SU-DHL-6 (cell line): Measurements from ENCODE around the gene SIGLEC1.

Experiments used
- H2AFZ ChIP-seq: fragments of 200-600 bp; sonication (generic); 2 replicates; pipeline ENCODE4 v1.6.1; 2014; ENCODE audit warnings: low read depth, mild to moderate bottlenecking, moderate library complexity, mixed read lengths, antibody characterized with exemption, low read length; ENCODE audit not compliant: severe bottlenecking
- H3F3A ChIP-seq: fragments of 200-600 bp; shearing (Covaris generic); 2 replicates; pipeline ENCODE4 v1.6.0; 2016; ENCODE audit warnings: antibody characterized with exemption, mild to moderate bottlenecking; ENCODE audit not compliant: insufficient read depth
- H3K27ac ChIP-seq: fragments of 200-600 bp; sonication (generic); 2 replicates; pipeline ENCODE4 v1.5.1; 2016; ENCODE audit warnings: low read depth, mild to moderate bottlenecking, low read length, moderate library complexity, mixed read lengths
- H3K27me3 ChIP-seq: fragments of 200-600 bp; sonication (generic), shearing (Covaris generic); 2 replicates; pipeline ENCODE4 v1.6.0; 2014; ENCODE audit warnings: mild to moderate bottlenecking, low read length
- H3K36me3 ChIP-seq: fragments of 200-600 bp; sonication (generic); 2 replicates; pipeline ENCODE4 v1.6.1; 2014; ENCODE audit warnings: mild to moderate bottlenecking, low read length, mixed read lengths
- H3K4me2 ChIP-seq: fragments of 300-600, 200-600 bp; shearing (Covaris generic), sonication (generic); 2 replicates; pipeline ENCODE4 v1.6.0; 2014; ENCODE audit warnings: low read length, low read depth, mild to moderate bottlenecking; ENCODE audit not compliant: poor library complexity, severe bottlenecking
- H3K4me3 ChIP-seq: fragments of 200-600 bp; sonication (generic); 2 replicates; pipeline ENCODE4 v1.5.1; 2014; ENCODE audit warnings: antibody characterized with exemption, low read length, mild to moderate bottlenecking, mixed read lengths; ENCODE audit not compliant: insufficient read depth, poor library complexity, severe bottlenecking
- H3K79me2 ChIP-seq: fragments of 200-600 bp; sonication (generic); 2 replicates; pipeline ENCODE4 v1.6.1; 2014; ENCODE audit warnings: mild to moderate bottlenecking, low read length, moderate library complexity; ENCODE audit not compliant: insufficient read depth
- H3K9ac ChIP-seq: fragments of 200-600 bp; sonication (generic); 2 replicates; pipeline ENCODE4 v1.7.0; 2014; ENCODE audit warnings: mild to moderate bottlenecking, low read length
- H3K9me2 ChIP-seq: fragments of 200-600 bp; sonication (generic); replicated peaks from 2 replicates; pipeline ENCODE4 v1.6.1; 2014; ENCODE audit warnings: low read length; ENCODE audit not compliant: insufficient read depth
- H3K9me3 ChIP-seq: fragments of 200-600 bp; sonication (generic); 2 replicates; pipeline ENCODE4 v1.6.1; 2014; ENCODE audit warnings: low read length, mixed read lengths; ENCODE audit not compliant: insufficient read depth
- H4K20me1 ChIP-seq: fragments of 200-600 bp; sonication (generic); 2 replicates; pipeline ENCODE4 v1.6.1; 2014; ENCODE audit warnings: low read depth, mild to moderate bottlenecking, antibody characterized with exemption, low read length, moderate library complexity, mixed read lengths
- EZH2phosphoT487 ChIP-seq: fragments of 200-600 bp; sonication (generic), shearing (Covaris generic); conservative IDR thresholded peaks from 2 replicates; pipeline ENCODE4 v1.6.1; 2018; ENCODE audit warnings: mild to moderate bottlenecking, antibody characterized with exemption, low read length, moderate library complexity, mixed read lengths
- TF ChIP-seq, protein P1 (sequence below): fragments of 200-600 bp; sonication (generic); IDR thresholded peaks from one replicate; pipeline ENCODE4 v1.5.1; 2017; ENCODE audit warnings: antibody characterized with exemption, mild to moderate bottlenecking, low read length, moderate library complexity; ENCODE audit not compliant: insufficient read depth, poor library complexity, severe bottlenecking

The SIGLEC1 gene

DNA sequence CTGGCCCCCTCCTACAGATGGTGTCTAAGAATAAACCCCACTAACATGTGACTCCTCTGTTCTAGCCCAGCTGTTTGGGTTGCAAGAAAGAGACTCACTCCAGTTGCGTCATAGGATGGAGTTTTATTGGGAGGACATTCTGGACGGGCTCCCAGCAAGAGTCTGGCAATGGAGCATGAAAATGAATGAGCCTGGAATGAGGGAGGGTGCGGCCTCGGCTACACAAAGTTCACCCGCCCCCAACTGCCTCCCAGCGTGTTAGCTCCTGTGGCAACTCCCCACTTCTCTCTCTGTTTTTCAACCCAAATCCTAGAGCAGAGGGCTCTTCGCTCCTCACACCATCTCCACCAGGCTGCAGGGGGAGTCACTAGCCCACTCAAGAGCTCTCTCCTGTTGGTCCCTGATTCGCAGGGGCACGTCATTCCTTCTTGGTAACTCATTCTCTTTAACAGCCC lies 25.5 kb downstream of the SIGLEC1 start:
- no peaks in the 10 kb centered on the region for H3F3A ChIP-seq
- H4K20me1 ChIP-seq: no peaks in the 10 kb centered on the region
- H3K9me2 ChIP-seq: no peaks in the 10 kb centered on the region
- no peak overlapping the region for H3K4me3 ChIP-seq
- TF ChIP-seq, protein P1, sequence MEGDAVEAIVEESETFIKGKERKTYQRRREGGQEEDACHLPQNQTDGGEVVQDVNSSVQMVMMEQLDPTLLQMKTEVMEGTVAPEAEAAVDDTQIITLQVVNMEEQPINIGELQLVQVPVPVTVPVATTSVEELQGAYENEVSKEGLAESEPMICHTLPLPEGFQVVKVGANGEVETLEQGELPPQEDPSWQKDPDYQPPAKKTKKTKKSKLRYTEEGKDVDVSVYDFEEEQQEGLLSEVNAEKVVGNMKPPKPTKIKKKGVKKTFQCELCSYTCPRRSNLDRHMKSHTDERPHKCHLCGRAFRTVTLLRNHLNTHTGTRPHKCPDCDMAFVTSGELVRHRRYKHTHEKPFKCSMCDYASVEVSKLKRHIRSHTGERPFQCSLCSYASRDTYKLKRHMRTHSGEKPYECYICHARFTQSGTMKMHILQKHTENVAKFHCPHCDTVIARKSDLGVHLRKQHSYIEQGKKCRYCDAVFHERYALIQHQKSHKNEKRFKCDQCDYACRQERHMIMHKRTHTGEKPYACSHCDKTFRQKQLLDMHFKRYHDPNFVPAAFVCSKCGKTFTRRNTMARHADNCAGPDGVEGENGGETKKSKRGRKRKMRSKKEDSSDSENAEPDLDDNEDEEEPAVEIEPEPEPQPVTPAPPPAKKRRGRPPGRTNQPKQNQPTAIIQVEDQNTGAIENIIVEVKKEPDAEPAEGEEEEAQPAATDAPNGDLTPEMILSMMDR: no peak
- no peak for TF ChIP-seq EZH2phosphoT487
- no peaks in the 10 kb centered on the region for H3K36me3 ChIP-seq
- no peaks in the 10 kb centered on the region for H3K27me3 ChIP-seq
- H3K4me2 ChIP-seq: no peak overlapping the region
- no peak overlapping the region for H3K9ac ChIP-seq
- H3K79me2 ChIP-seq: no peaks in the 10 kb centered on the region
- H3K9me3 ChIP-seq: no peaks in the 10 kb centered on the region
- H2AFZ ChIP-seq: no peak overlapping the region
- H3K27ac ChIP-seq: no peak overlapping the region

DNA sequence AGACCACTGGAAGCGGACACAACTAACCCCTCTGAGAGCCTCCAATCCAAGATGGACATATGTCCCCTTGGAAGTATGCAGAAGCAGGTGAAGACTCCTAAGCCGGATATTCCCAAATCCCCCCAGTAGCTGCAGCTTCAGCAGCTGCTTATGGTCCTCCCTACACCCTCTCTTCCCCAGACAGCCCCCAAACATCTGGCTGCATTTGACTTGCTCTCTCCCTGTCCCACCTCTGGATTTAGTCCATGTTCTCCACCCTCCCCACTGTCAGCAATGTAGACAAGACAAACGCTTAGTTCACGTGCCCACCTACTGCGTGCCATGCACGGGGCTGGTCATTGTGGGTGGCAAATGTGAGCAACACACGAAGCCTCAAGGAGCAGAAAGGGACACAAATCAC lies 26.0 kb downstream of the SIGLEC1 start:
- Histone ChIP-seq H3K9me3 (no peaks in the 10 kb centered on the region), H3K27me3 (no peaks in the 10 kb centered on the region), H3K4me2 (no peak overlapping the region), H3K27ac (no peak overlapping the region), H3K9ac (no peak overlapping the region), H4K20me1 (no peaks in the 10 kb centered on the region), H3K79me2 (no peaks in the 10 kb centered on the region), H3K36me3 (no peaks in the 10 kb centered on the region), H2AFZ (no peak overlapping the region), H3F3A (no peaks in the 10 kb centered on the region), H3K4me3 (no peak overlapping the region), H3K9me2 (no peaks in the 10 kb centered on the region)
- no peak for TF ChIP-seq EZH2phosphoT487
- TF ChIP-seq, protein P1: no peak

DNA sequence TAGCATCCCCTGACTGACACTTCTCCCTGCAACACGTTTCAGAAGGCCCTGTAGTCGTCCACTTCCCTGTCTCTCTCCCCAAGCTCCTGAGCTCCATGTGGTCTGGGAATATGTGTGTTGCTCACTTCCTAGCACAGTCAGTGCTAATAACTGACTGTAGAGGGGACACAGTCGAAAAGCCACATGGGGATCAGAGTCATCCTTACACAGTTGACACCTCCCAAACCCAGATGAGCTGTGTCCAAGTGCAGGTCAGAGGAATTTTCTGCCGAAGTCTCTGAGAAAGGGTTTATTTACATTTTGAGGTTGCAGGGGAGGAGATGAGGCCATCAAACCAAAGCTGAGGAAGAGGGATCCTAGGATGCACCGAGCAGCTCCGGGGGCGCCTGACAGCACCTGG lies 27.1 kb downstream of the SIGLEC1 start:
- Histone ChIP-seq H3F3A (no peaks in the 10 kb centered on the region), H3K27me3 (no peaks in the 10 kb centered on the region), H3K9me2 (no peaks in the 10 kb centered on the region), H3K36me3 (no peaks in the 10 kb centered on the region), H3K27ac (no peak overlapping the region), H3K4me3 (no peak overlapping the region), H3K79me2 (no peaks in the 10 kb centered on the region), H3K9me3 (no peaks in the 10 kb centered on the region), H3K9ac (no peak overlapping the region), H3K4me2 (no peak overlapping the region), H4K20me1 (no peaks in the 10 kb centered on the region), H2AFZ (no peak overlapping the region)
- TF ChIP-seq, protein P1: no peak
- TF ChIP-seq EZH2phosphoT487: no peak
